Measurements from ENCODE around the gene WNT9A.

DNA sequence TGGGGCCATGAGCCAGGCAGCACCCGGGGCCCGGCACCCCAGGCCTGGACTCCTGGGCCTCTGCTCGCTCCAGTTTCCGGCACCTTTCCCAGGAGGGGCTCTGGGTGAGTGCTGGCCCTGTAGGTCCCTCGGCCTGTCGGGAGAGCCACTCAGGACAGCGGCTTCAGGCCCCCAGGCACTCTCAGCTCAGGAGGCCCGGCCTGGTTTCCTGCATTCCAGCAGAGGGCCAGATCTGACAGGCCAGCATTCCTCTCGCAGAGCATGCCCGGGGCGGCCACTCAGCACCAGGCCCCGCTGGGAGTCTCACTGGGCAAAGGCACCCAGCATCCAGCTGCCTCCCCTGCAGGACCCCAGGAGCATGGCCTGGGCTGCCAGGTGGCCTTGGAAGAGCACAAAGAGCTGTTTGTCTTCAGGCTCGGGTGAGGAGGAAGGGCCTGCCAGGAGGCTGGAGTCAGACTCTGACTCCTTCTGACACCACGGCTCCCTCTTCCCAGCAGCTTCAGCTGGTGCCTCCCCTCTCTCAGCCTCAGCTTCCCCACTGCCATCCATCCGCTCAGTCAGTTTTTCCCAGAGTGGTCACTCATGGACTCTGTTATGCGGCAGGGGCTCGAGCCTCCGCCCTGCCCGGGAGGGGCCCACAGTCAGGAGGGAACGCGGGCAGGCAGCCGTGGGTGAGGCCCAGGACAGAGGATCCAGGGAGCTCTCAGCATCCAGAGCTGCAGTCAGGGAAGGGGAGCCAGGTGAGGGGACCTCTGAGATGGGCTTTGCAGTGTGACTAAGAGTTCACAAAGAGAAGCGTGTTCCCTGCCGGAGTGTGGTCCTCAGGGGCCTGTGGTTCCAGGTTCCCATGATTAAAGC lies 51.7 kb downstream of the WNT9A start:
- TF ChIP-seq, protein P1, sequence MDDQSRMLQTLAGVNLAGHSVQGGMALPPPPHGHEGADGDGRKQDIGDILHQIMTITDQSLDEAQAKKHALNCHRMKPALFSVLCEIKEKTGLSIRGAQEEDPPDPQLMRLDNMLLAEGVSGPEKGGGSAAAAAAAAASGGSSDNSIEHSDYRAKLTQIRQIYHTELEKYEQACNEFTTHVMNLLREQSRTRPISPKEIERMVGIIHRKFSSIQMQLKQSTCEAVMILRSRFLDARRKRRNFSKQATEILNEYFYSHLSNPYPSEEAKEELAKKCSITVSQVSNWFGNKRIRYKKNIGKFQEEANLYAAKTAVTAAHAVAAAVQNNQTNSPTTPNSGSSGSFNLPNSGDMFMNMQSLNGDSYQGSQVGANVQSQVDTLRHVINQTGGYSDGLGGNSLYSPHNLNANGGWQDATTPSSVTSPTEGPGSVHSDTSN (CRISPR knock-in tag; IDR thresholded peaks at IDR 0.05): no peak
- TF ChIP-seq ZNF701 (tag by site-specific recombination; IDR thresholded peaks at IDR 0.05): no peak
- TF ChIP-seq, protein P2, sequence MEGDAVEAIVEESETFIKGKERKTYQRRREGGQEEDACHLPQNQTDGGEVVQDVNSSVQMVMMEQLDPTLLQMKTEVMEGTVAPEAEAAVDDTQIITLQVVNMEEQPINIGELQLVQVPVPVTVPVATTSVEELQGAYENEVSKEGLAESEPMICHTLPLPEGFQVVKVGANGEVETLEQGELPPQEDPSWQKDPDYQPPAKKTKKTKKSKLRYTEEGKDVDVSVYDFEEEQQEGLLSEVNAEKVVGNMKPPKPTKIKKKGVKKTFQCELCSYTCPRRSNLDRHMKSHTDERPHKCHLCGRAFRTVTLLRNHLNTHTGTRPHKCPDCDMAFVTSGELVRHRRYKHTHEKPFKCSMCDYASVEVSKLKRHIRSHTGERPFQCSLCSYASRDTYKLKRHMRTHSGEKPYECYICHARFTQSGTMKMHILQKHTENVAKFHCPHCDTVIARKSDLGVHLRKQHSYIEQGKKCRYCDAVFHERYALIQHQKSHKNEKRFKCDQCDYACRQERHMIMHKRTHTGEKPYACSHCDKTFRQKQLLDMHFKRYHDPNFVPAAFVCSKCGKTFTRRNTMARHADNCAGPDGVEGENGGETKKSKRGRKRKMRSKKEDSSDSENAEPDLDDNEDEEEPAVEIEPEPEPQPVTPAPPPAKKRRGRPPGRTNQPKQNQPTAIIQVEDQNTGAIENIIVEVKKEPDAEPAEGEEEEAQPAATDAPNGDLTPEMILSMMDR (tag by site-specific recombination; IDR thresholded peaks at IDR 0.05): no peak
- no peak for TF ChIP-seq ZNF112 (tag by site-specific recombination; IDR thresholded peaks at IDR 0.05)
- TF ChIP-seq ZNF274 (IDR thresholded peaks at IDR 0.05; ENCODE audit: low read length): no peak
- TF ChIP-seq ZNF274 (tag by site-specific recombination; IDR thresholded peaks at IDR 0.05; ENCODE audit: borderline replicate concordance): no peak
- TF ChIP-seq, protein P3, sequence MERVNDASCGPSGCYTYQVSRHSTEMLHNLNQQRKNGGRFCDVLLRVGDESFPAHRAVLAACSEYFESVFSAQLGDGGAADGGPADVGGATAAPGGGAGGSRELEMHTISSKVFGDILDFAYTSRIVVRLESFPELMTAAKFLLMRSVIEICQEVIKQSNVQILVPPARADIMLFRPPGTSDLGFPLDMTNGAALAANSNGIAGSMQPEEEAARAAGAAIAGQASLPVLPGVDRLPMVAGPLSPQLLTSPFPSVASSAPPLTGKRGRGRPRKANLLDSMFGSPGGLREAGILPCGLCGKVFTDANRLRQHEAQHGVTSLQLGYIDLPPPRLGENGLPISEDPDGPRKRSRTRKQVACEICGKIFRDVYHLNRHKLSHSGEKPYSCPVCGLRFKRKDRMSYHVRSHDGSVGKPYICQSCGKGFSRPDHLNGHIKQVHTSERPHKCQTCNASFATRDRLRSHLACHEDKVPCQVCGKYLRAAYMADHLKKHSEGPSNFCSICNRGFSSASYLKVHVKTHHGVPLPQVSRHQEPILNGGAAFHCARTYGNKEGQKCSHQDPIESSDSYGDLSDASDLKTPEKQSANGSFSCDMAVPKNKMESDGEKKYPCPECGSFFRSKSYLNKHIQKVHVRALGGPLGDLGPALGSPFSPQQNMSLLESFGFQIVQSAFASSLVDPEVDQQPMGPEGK (tag by site-specific recombination; IDR thresholded peaks at IDR 0.05): no peak

Measured in HEK293 (cell line).